SU-DHL-6 (cell line): Measurements from ENCODE around the gene TSPAN18.

Experiments
- H2AFZ ChIP-seq: fragments of 200-600 bp; sonication (generic); 2 replicates; pipeline ENCODE4 v1.6.1; 2014; ENCODE audit warnings: low read depth, mild to moderate bottlenecking, moderate library complexity, mixed read lengths, antibody characterized with exemption, low read length; ENCODE audit not compliant: severe bottlenecking
- H3F3A ChIP-seq: fragments of 200-600 bp; shearing (Covaris generic); 2 replicates; pipeline ENCODE4 v1.6.0; 2016; ENCODE audit warnings: antibody characterized with exemption, mild to moderate bottlenecking; ENCODE audit not compliant: insufficient read depth
- H3K27ac ChIP-seq: fragments of 200-600 bp; sonication (generic); 2 replicates; pipeline ENCODE4 v1.5.1; 2016; ENCODE audit warnings: low read depth, mild to moderate bottlenecking, low read length, moderate library complexity, mixed read lengths
- H3K27me3 ChIP-seq: fragments of 200-600 bp; sonication (generic), shearing (Covaris generic); 2 replicates; pipeline ENCODE4 v1.6.0; 2014; ENCODE audit warnings: mild to moderate bottlenecking, low read length
- H3K36me3 ChIP-seq: fragments of 200-600 bp; sonication (generic); 2 replicates; pipeline ENCODE4 v1.6.1; 2014; ENCODE audit warnings: mild to moderate bottlenecking, low read length, mixed read lengths
- H3K4me2 ChIP-seq: fragments of 300-600, 200-600 bp; shearing (Covaris generic), sonication (generic); 2 replicates; pipeline ENCODE4 v1.6.0; 2014; ENCODE audit warnings: low read length, low read depth, mild to moderate bottlenecking; ENCODE audit not compliant: poor library complexity, severe bottlenecking
- H3K4me3 ChIP-seq: fragments of 200-600 bp; sonication (generic); 2 replicates; pipeline ENCODE4 v1.5.1; 2014; ENCODE audit warnings: antibody characterized with exemption, low read length, mild to moderate bottlenecking, mixed read lengths; ENCODE audit not compliant: insufficient read depth, poor library complexity, severe bottlenecking
- H3K79me2 ChIP-seq: fragments of 200-600 bp; sonication (generic); 2 replicates; pipeline ENCODE4 v1.6.1; 2014; ENCODE audit warnings: mild to moderate bottlenecking, low read length, moderate library complexity; ENCODE audit not compliant: insufficient read depth
- H3K9ac ChIP-seq: fragments of 200-600 bp; sonication (generic); 2 replicates; pipeline ENCODE4 v1.7.0; 2014; ENCODE audit warnings: mild to moderate bottlenecking, low read length
- H3K9me2 ChIP-seq: fragments of 200-600 bp; sonication (generic); replicated peaks from 2 replicates; pipeline ENCODE4 v1.6.1; 2014; ENCODE audit warnings: low read length; ENCODE audit not compliant: insufficient read depth
- H3K9me3 ChIP-seq: fragments of 200-600 bp; sonication (generic); 2 replicates; pipeline ENCODE4 v1.6.1; 2014; ENCODE audit warnings: low read length, mixed read lengths; ENCODE audit not compliant: insufficient read depth
- H4K20me1 ChIP-seq: fragments of 200-600 bp; sonication (generic); 2 replicates; pipeline ENCODE4 v1.6.1; 2014; ENCODE audit warnings: low read depth, mild to moderate bottlenecking, antibody characterized with exemption, low read length, moderate library complexity, mixed read lengths
- EZH2phosphoT487 ChIP-seq: fragments of 200-600 bp; sonication (generic), shearing (Covaris generic); conservative IDR thresholded peaks from 2 replicates; pipeline ENCODE4 v1.6.1; 2018; ENCODE audit warnings: mild to moderate bottlenecking, antibody characterized with exemption, low read length, moderate library complexity, mixed read lengths
- TF ChIP-seq, protein P1 (sequence below): fragments of 200-600 bp; sonication (generic); IDR thresholded peaks from one replicate; pipeline ENCODE4 v1.5.1; 2017; ENCODE audit warnings: antibody characterized with exemption, mild to moderate bottlenecking, low read length, moderate library complexity; ENCODE audit not compliant: insufficient read depth, poor library complexity, severe bottlenecking

TSPAN18 gene

GRCh38 chr11:44964526-44965209 lies 237.9 kb downstream of the TSPAN18 start:
- H3F3A ChIP-seq: no peaks in the 10 kb centered on the region
- H3K4me2 ChIP-seq: no peak overlapping the region
- H4K20me1 ChIP-seq: no peaks in the 10 kb centered on the region
- H3K36me3 ChIP-seq: no peaks in the 10 kb centered on the region
- no peaks in the 10 kb centered on the region for H3K9me2 ChIP-seq
- H2AFZ ChIP-seq: no peak overlapping the region
- no peaks in the 10 kb centered on the region for H3K79me2 ChIP-seq
- TF ChIP-seq, protein P1, sequence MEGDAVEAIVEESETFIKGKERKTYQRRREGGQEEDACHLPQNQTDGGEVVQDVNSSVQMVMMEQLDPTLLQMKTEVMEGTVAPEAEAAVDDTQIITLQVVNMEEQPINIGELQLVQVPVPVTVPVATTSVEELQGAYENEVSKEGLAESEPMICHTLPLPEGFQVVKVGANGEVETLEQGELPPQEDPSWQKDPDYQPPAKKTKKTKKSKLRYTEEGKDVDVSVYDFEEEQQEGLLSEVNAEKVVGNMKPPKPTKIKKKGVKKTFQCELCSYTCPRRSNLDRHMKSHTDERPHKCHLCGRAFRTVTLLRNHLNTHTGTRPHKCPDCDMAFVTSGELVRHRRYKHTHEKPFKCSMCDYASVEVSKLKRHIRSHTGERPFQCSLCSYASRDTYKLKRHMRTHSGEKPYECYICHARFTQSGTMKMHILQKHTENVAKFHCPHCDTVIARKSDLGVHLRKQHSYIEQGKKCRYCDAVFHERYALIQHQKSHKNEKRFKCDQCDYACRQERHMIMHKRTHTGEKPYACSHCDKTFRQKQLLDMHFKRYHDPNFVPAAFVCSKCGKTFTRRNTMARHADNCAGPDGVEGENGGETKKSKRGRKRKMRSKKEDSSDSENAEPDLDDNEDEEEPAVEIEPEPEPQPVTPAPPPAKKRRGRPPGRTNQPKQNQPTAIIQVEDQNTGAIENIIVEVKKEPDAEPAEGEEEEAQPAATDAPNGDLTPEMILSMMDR: no peak
- no peak for TF ChIP-seq EZH2phosphoT487
- H3K4me3 ChIP-seq: no peak overlapping the region
- no peak overlapping the region for H3K27ac ChIP-seq
- H3K9me3 ChIP-seq: no peaks in the 10 kb centered on the region
- no peak overlapping the region for H3K9ac ChIP-seq
- H3K27me3 ChIP-seq: no peaks in the 10 kb centered on the region

DNA sequence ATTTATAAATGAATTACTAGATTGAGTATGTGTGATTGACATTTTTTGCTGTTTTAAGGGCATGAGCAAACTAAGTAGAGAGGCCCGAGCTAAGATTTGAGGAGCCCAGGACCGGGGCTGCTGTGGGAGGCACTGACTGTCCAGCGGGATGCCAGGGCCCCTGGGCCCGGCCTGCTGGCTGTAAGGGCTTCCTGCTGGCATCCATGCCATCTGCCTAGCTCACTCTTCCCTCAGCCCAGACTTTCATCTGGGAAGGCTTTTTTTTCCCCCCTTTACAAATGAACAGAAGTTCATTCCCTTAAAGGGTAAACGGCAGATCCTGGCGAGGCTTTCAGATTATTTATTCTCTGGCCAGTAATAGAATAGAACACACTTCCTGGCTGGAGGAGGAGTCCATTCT lies 239.9 kb downstream of the TSPAN18 start:
- H3K36me3 ChIP-seq: no peaks in the 10 kb centered on the region
- TF ChIP-seq, protein P1: no peak
- TF ChIP-seq EZH2phosphoT487: no peak
- no peaks in the 10 kb centered on the region for H3K9me3 ChIP-seq
- no peak overlapping the region for H3K4me2 ChIP-seq
- H3F3A ChIP-seq: no peaks in the 10 kb centered on the region
- H3K27ac ChIP-seq: no peak overlapping the region
- no peak overlapping the region for H3K9ac ChIP-seq
- H3K27me3 ChIP-seq: no peaks in the 10 kb centered on the region
- no peaks in the 10 kb centered on the region for H4K20me1 ChIP-seq
- H3K79me2 ChIP-seq: no peaks in the 10 kb centered on the region
- H2AFZ ChIP-seq: no peak overlapping the region
- no peak overlapping the region for H3K4me3 ChIP-seq
- no peaks in the 10 kb centered on the region for H3K9me2 ChIP-seq

- no peak overlapping the region for H2AFZ ChIP-seq
- H4K20me1 ChIP-seq: no peaks in the 10 kb centered on the region
- no peaks in the 10 kb centered on the region for H3K36me3 ChIP-seq
- no peak overlapping the region for H3K4me2 ChIP-seq
- TF ChIP-seq, protein P1: no peak
- TF ChIP-seq EZH2phosphoT487: no peak
- no peak overlapping the region for H3K27ac ChIP-seq
- H3K9me2 ChIP-seq: no peaks in the 10 kb centered on the region
- no peaks in the 10 kb centered on the region for H3K27me3 ChIP-seq
- no peak overlapping the region for H3K4me3 ChIP-seq
- no peak overlapping the region for H3K9ac ChIP-seq
- no peaks in the 10 kb centered on the region for H3K79me2 ChIP-seq
- H3K9me3 ChIP-seq: no peaks in the 10 kb centered on the region
- H3F3A ChIP-seq: no peaks in the 10 kb centered on the region
Observed at GRCh38 chr11:44967930-44968496, 241.3 kb downstream of the TSPAN18 start.
